Thyroid gland (tissue), 4 donors: ENCODE results near the gene NSRP1. TPM values are rescaled to one million over a fixed set of nuclear protein-coding genes. Genes with fewer than 3 reads are reported as not detected.
"Not testable (repeated sequence)": the region's sequence is repeated elsewhere in the genome, so short reads cannot be mapped to it uniquely, and the experiment has no call there.

Experiments
- DNase-seq, 2 donors: peaks; one replicate each; pipeline ENCODE4 v3.0.0-alpha.2; 2019
- H3K27ac ChIP-seq, 3 donors: fragments of 200-600 bp; sonication (generic); 1 replicate in 2 of 3; 2 replicates in 1 of 3; pipeline ENCODE4 v1.5.1; 2016 to 2019; ENCODE audit warnings: mild to moderate bottlenecking in 1 of 3, moderate library complexity in 1 of 3
- H3K27me3 ChIP-seq: fragments of 200-600 bp; sonication (generic); one replicate; pipeline ENCODE4 v1.5.1; 2019
- H3K36me3 ChIP-seq, 2 donors: fragments of 200-600 bp; sonication (generic); one replicate each; pipeline ENCODE4 v1.5.1; 2016 to 2019
- H3K4me1 ChIP-seq, 2 donors: fragments of 200-600 bp; sonication (generic); one replicate each; pipeline ENCODE4 v1.5.1; 2017 to 2019
- H3K4me3 ChIP-seq, 3 donors: fragments of 200-600 bp; sonication (generic); replicated peaks in 1 of 3; 1 replicate in 2 of 3; 2 replicates in 1 of 3; pipeline ENCODE4 v1.5.1; 2016; ENCODE audit warnings: mild to moderate bottlenecking in 1 of 3
- H3K9me3 ChIP-seq: fragments of 200-600 bp; sonication (generic); one replicate; pipeline ENCODE4 v1.5.1; 2017
- POLR2A ChIP-seq, 2 donors: fragments of 450-650 bp; IDR thresholded peaks; one replicate each; pipeline ENCODE4 v1.6.1; 2017; ENCODE audit warnings: antibody characterized with exemption in 2 of 2, mild to moderate bottlenecking in 2 of 2, moderate library complexity in 1 of 2
- WGBS, 2 donors: methylation state at CpG; one replicate each; pipeline ENCODE4 v1.1.5; 2017; 5-methylcytosine and 5-hydroxymethylcytosine counted together
- intact Hi-C: fragments of 100-400 bp; cut with DNase I; formaldehyde crosslinking; loops from one replicate; pipeline ENCODE4 v1.15.1; 2023
- total RNA-seq, 4 donors: library from RNA; depleted of rRNA; stranded (reverse); fragments of >200 nt; gene quantifications; one replicate each; pipeline ENCODE4 v1.2.3, GENCODE V29; 2016
- TF ChIP-seq, protein P1 (sequence below), 6 experiments: fragments of 200-600 bp in 3 of 6; fragments of 450-650 bp in 3 of 6; sonication (generic) in 3 of 6; IDR thresholded peaks; one replicate each; pipeline ENCODE4 v1.5.1; 2016 to 2019; ENCODE audit warnings: antibody characterized with exemption in 6 of 6, mild to moderate bottlenecking in 2 of 6, inconsistent platforms in 1 of 6, moderate library complexity in 1 of 6

Gene NSRP1
- total RNA-seq, 4 donors from 2014 or later, result 21.3 to 33.3 (median 25.5) TPM

DNA sequence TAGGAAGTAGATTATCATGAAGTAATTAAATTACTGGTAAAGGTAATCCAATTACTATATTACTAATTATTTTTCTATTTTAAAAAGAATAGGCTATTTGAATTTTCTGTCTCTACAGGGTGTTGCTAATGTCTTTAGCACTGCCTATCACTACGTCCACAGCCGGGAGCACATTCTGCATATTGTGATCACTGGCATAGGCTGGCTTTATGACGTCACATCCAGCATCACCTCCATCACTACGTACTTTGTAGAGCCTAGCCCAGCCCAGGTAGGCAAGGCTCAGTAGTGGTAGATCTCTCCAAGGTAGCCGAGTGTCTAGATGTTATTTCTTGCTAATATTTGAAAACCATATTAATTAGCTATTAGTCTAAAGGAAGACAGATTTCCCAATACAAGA, 33.8 kb upstream of the NSRP1 start:
- 94 to 97% methylated on average over 5 of the region's 5 CpGs for WGBS, 2 donors
- no peaks in the 10 kb centered on the region for H3K4me1 ChIP-seq
- DNase-seq, result no peak
- H3K9me3 ChIP-seq, result no peaks in the 10 kb centered on the region
- no peaks in the 10 kb centered on the region for H3K36me3 ChIP-seq
- intact Hi-C loops, result no loop called here
- no peak overlapping the region for H3K4me3 ChIP-seq
- no peaks in the 10 kb centered on the region for H3K27me3 ChIP-seq
- no peak overlapping the region for H3K27ac ChIP-seq
- TF ChIP-seq, protein P1, sequence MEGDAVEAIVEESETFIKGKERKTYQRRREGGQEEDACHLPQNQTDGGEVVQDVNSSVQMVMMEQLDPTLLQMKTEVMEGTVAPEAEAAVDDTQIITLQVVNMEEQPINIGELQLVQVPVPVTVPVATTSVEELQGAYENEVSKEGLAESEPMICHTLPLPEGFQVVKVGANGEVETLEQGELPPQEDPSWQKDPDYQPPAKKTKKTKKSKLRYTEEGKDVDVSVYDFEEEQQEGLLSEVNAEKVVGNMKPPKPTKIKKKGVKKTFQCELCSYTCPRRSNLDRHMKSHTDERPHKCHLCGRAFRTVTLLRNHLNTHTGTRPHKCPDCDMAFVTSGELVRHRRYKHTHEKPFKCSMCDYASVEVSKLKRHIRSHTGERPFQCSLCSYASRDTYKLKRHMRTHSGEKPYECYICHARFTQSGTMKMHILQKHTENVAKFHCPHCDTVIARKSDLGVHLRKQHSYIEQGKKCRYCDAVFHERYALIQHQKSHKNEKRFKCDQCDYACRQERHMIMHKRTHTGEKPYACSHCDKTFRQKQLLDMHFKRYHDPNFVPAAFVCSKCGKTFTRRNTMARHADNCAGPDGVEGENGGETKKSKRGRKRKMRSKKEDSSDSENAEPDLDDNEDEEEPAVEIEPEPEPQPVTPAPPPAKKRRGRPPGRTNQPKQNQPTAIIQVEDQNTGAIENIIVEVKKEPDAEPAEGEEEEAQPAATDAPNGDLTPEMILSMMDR (IDR thresholded peaks at IDR 0.05), result no peak
- no peak for TF ChIP-seq POLR2A (IDR thresholded peaks at IDR 0.05)

DNA sequence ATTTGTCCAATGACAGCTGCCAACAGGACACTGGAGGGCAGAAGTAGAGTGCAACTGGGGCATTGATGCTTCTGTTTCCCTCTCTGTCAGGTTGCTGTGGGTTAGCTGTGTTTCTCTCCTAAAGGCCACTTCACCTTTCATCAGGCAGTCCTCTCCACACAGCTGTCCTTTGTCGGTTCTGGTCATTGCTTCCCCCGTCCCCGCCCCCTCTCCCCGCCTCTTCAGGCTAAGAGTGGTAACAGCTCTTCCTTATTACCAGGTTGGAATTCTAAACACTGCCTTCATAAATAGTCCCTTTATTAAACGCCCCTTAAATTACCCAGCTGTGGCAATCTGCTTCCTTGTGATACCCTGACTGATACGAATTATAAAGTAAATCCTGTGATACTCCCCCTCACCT, 31.8 kb upstream of the NSRP1 start:
- 24 to 26% methylated on average over 6 of the region's 6 CpGs for WGBS, 2 donors
- no peak for TF ChIP-seq POLR2A (IDR thresholded peaks at IDR 0.05)
- TF ChIP-seq, protein P1 (IDR thresholded peaks at IDR 0.05), result no peak
- no peaks in the 10 kb centered on the region for H3K9me3 ChIP-seq
- intact Hi-C loops, result no loop called here
- peak; percentile 61 to 66 for DNase-seq
- no peaks in the 10 kb centered on the region for H3K27me3 ChIP-seq
- no peak overlapping the region for H3K4me3 ChIP-seq
- H3K4me1 ChIP-seq, result no peaks in the 10 kb centered on the region
- no peak overlapping the region for H3K27ac ChIP-seq
- no peaks in the 10 kb centered on the region for H3K36me3 ChIP-seq

DNA sequence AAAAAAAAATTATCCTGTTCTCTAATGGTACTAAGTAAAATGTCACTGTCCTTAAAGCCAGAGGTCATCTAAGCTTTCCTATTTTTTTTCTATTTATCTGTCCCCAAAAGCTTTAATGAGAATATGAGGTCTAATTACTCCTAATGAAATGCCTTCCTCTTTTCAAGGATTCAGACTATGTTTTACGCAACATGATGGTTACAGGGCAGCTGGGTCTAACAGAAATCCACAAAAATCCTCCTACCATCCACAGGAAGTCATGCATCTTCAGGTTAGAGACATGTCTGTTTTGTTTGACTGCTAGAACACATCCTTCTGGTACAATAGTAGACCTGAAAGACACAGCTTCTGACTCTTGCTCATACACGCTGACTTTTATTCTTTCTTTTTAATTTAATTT, 29.7 kb upstream of the NSRP1 start:
- Histone ChIP-seq H3K4me1 (no peaks in the 10 kb centered on the region), H3K4me3 (no peak overlapping the region), H3K27ac (no peak overlapping the region), H3K36me3 (no peaks in the 10 kb centered on the region), H3K9me3 (no peaks in the 10 kb centered on the region), H3K27me3 (no peaks in the 10 kb centered on the region)
- 94 to 95% methylated on average over 2 of the region's 2 CpGs for WGBS, 2 donors
- TF ChIP-seq, protein P1 (IDR thresholded peaks at IDR 0.05), result no peak
- no peak for TF ChIP-seq POLR2A (IDR thresholded peaks at IDR 0.05)
- no peak for DNase-seq
- intact Hi-C loops, result no loop called here

DNA sequence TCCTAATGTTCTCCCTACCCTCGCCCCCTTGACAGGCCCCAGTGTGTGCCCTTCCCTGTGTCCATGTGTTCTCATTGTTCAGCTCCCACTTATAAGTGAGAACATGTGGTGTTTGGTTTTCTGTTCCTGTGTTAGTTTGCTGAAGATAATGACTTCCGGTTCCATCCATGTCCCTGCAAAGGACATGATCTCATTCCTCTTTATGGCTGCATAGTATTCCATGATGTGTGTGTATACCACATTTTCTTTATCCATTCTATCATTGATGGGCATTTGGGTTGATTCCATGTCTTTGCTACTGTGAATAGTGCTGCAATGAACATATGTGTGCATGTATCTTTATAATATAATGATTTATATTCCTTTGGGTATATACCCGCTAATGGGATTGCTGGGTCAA, 29.2 kb upstream of the NSRP1 start:
- H3K36me3 ChIP-seq, H3K27ac ChIP-seq, intact Hi-C loops, H3K9me3 ChIP-seq, DNase-seq, H3K4me1 ChIP-seq, H3K4me3 ChIP-seq, H3K27me3 ChIP-seq: not testable (repeated sequence)
- 91 to 96% methylated on average over 3 of the region's 3 CpGs for WGBS, 2 donors

DNA sequence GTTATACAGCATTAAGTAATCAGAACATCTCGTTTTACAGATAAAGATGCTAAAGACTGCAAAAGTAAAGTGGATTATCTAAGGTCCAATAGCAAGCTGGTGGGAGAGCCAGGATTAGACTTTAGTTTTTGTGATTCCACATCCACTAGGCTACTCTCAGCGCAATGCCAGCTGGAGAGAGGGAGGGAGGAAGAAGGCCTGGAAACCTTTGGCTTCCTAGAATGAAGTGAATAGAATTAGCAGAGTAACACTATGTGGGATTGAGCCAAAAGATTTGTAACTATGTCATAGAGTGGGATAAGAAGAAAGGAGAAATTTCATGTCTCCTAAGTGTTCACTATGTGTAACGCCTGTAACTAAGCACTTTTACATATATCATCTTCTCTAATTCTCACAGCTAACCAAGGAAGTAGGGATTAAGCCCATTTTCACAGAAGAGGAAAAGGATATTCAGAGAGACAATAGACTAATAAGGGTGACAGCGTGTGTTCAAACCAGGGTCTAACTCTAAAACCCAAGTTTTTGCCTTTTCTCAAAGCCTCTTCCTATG, 25.4 kb upstream of the NSRP1 start:
- Histone ChIP-seq H3K4me1 (peaks cover 0 to 13% of the 10 kb centered on the region in 2 donors), H3K36me3 (no peaks in the 10 kb centered on the region), H3K9me3 (no peaks in the 10 kb centered on the region), H3K27ac (no peak overlapping the region), H3K4me3 (no peak overlapping the region), H3K27me3 (no peaks in the 10 kb centered on the region)
- TF ChIP-seq, protein P1 (IDR thresholded peaks at IDR 0.05), result no peak
- no peak for TF ChIP-seq POLR2A (IDR thresholded peaks at IDR 0.05)
- DNase-seq, result no peak
- 83 to 90% methylated on average over 4 of the region's 4 CpGs for WGBS, 2 donors
- intact Hi-C loops, result no loop called here

DNA sequence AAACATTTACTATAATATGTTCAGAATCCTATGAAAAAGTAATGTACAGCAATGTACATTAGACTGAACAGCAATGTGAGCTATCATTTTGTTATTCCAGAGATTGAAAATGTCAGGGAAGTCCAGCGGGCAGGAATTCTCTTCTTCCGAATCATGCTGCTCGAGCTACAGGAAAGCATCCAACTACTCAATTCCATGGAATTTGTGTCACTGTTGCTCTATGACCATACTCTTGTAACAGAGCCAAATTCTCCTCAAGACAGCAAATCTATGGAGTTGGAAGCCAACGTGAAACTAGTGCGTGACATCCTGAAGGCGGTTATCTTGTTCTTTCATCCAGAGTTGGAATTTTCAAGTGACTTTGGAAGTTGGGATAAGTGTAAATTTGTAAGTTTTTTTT, 24.8 kb upstream of the NSRP1 start:
- Histone ChIP-seq H3K27ac (no peak overlapping the region), H3K4me1 (peaks cover 0 to 13% of the 10 kb centered on the region in 2 donors), H3K27me3 (no peaks in the 10 kb centered on the region), H3K9me3 (no peaks in the 10 kb centered on the region), H3K36me3 (no peaks in the 10 kb centered on the region), H3K4me3 (no peak overlapping the region)
- intact Hi-C loops, result no loop called here
- no peak for TF ChIP-seq POLR2A (IDR thresholded peaks at IDR 0.05)
- TF ChIP-seq, protein P1 (IDR thresholded peaks at IDR 0.05), result no peak
- no peak for DNase-seq
- WGBS, 2 donors, result 61% methylated on average over 6 of the region's 6 CpGs
